GM04504 (cell line): ENCODE measurements around the gene MOV10L1.

Experiments used
- DNase-seq: peaks from one replicate; pipeline ENCODE4 v3.0.0-alpha.2; 2012; ENCODE audit warnings: low read depth

MOV10L1 gene

GRCh38 chr22:50176850-50177536, 87.2 kb downstream of the MOV10L1 start:
- DNase-seq: no peak

GRCh38 chr22:50177537-50178470, 88.0 kb downstream of the MOV10L1 start:
- no peak for DNase-seq

- DNase-seq: no peak
These were observed 88.7 kb downstream of the MOV10L1 start for GRCh38 chr22:50178471-50178864.

- DNase-seq: no peak
These were observed 89.4 kb downstream of the MOV10L1 start for GRCh38 chr22:50178871-50179869.

- DNase-seq: no peak
These were observed 90.3 kb downstream of the MOV10L1 start for GRCh38 chr22:50179937-50180726.

GRCh38 chr22:50180727-50181521, 91.1 kb downstream of the MOV10L1 start:
- DNase-seq: no peak

- DNase-seq: no peak
These were observed 92.6 kb downstream of the MOV10L1 start for GRCh38 chr22:50182176-50183081.

- no peak for DNase-seq
These were observed 93.5 kb downstream of the MOV10L1 start for GRCh38 chr22:50183141-50183971.

GRCh38 chr22:50184004-50184901, 94.4 kb downstream of the MOV10L1 start:
- DNase-seq: no peak

- DNase-seq: no peak
These were observed 95.1 kb downstream of the MOV10L1 start for GRCh38 chr22:50184902-50185374.

- DNase-seq: peak; percentile 73
These were observed 95.7 kb downstream of the MOV10L1 start, which contains the start of gene TRABD for GRCh38 chr22:50185375-50186087. Gene TRABD (plus strand): TSS chr22:50185913. CDS start chr22:50193061, 7,148 bp downstream.

- no peak for DNase-seq
These were observed 96.4 kb downstream of the MOV10L1 start for GRCh38 chr22:50186181-50186714.

- DNase-seq: no peak
These were observed 97.1 kb downstream of the MOV10L1 start for GRCh38 chr22:50186761-50187523.

GRCh38 chr22:50188356-50188755, 98.5 kb downstream of the MOV10L1 start:
- no peak for DNase-seq

GRCh38 chr22:50189184-50189848, 99.5 kb downstream of the MOV10L1 start:
- DNase-seq: no peak
